NCI-H1105 treated with DMSO at 0.1 percent for 48 hours (cell line): ENCODE results near the gene PPP2R3A.
"Not testable (repeated sequence)": the region's sequence is repeated elsewhere in the genome, so short reads cannot be mapped to it uniquely, and the experiment has no call there.

Source experiments
- DNase-seq: peaks from one replicate; lab custom pipeline; 2025; lab: John Stamatoyannopoulos, UW

PPP2R3A gene

DNA sequence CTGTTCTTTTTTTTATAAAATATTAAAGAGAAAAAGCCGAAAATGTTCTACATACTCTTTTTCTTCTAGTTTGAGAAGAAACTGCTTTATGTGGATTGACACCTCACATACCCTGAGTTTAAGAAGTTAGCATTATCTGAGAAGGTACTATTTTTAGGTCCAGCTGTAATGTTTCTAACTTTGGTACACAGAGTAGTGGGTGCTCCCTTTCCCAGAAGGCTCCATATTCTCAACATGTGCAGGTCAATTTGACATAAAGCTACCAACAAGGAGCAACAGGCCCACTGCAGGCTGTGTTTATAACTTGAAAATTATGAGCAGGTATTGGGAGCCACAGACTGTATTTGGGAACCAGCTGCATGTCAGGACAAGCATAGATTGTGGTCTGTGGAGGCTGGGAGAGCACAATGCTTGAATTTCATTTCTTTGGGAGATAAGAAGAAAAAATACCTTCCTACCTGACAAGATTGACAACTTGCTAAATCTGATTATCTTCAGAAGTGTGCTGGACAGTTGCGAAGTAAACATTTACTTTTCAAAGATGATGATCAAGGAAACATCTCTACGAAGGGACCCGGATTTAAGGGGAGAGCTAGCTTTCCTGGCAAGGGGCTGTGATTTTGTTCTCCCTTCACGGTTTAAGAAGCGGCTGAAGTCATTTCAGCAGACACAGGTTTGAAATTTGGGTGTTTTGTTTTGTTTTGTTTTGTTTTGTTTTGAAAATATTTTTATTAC lies 57.2 kb downstream of the PPP2R3A start:
- no peak for DNase-seq

DNA sequence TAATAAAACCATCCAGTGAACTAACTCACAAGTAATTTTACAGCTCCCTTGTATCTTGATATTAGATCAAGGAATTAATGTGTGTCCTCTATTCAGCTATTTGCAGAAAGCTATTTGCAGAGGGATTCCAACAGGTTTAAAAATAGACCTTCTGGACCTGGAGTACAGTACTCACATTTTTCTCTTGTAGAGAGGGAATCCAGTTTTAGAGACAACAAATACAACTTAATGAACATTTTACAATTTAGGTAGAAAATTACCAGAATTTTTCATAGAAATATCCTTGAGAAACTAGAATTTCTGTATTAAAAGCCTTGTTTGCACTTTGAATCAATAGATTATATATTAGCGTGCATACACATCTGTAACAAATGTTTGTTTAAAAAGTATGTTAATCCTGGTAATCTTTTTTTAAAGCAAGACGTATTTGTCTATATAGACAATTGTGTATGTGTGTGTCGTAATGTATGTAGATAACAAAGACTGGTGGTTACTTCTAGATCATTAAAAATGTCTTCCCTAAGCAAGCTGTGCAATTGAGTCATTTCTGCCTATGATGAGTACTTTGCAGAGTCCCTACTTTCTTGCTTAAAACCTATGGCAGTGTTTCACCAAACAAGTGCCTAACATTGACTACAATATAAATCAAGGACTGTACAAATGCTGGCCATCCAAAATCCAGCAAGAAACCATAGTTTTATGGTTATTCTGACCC lies 57.9 kb downstream of the PPP2R3A start:
- no peak for DNase-seq

DNA sequence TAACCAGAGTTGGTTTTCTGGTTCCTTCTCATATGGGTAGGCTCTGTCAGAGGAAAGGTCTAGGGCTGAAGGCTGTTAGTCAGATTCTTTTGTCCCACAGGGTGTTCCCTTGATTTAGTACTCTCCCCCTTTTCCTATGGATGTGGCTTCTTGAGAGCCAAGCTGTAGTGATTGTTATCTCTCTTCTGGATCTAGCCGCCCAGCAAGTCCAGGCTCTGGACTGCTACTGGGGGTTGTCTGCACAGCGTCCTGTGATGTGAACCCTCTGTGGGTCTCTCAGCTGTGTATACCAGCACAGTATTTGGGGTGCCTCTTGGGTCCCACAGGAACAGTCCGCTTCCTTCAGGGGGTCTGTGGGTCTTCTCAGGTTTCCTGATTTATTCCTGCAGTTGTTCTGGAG lies 70.8 kb downstream of the PPP2R3A start:
- DNase-seq: no peak

DNA sequence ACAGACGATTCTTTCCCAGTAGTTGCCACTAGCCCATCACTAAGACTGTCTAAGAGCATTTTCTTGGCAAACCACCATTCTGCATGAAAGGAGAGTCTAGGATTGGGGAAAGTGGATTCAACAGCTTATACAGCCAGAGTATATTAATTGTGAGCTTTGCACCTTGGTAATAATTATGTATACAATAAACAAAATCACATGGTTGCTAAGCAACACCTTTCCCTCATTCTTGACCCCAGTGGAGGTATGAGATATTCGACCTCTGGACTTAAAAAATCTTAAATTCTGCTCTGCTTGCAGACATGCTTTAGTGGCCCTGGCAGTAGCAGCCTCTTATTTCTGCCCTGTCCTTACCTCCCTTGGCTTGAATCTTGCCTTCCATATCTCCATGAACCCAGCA lies 73.1 kb downstream of the PPP2R3A start:
- DNase-seq: no peak

DNA sequence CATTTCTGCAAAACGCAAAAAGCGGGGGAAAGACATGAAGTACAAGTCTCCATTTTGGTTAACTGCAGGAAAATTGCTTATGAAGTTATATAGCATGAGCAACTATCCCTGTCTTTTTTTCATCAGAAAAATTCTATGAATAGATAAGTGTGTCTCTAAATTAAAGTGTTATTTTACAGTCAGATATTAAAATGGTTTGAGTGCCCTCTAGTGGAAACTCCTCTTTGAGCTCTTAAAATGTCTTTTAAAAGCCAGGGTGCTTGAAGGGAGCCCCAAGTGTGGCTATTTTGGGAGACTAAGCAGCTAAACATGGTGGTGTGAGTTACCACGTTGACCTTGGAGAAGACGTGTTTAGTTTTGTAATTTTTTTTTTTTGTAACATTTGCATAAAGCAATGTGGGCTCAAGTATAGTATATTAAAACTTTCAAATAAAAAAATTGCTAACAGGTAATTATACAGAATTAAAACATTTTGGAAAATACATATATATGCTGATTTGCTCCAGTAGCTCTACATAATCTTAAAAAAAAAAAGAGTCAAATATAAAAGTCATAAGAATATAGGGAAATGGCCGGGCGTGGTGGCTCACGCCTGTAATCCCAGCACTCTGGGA lies 77.2 kb downstream of the PPP2R3A start:
- peak; percentile 80 for DNase-seq

DNA sequence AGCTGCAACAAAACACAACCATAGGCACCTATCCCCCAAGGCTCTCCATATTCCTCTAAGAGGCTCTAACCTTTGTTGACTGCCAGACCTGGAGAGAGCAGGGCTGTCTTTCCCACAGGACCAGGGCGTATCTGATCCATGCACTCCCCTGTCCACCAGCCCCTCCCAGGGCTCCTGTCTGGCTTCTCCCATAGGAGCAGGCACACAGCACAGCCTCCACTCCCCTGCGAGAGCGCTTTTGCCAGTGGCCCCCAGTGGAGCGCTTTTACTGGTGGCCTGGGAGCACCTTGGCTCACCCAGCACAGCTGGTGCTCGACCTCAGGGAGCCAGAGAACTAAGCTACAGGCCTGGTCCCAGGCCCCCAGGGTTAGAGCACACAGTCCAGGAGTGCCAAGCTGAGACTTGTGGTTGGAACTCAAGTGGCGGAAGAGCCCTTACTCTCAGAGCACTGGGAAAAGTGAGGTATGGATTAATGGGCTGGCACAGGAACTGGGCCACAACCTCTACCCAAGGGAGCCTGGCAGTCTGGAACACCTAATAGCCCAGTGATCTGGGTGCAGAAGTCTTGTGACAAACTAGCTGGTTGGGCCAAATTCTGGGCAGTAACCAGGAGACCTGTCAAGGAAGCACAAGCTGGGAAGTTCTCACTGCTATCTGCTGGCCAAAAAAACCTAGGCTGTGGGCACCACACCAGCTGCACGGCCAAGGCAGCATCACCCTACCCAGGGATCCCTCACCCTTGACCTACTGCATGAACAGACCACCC lies 79.6 kb downstream of the PPP2R3A start:
- DNase-seq: no peak

DNA sequence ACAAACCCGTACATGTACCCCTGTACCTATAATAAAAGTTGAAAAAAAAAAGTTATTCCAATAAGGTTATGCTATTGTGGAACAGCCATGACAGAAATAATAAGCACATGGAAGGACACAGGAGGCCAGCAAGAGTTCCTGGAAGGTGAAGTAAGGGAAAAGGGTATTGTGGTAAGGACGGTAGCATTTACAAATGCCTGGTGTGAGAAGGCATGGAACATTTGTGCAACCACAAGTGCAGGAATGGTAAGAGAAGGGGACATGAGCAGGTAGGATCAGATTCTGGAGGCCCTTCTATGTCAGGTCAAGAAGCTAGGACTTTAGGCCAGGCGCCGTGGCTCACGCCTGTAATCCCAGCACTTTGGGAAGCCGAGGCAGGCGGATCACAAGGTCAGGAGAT lies 82.5 kb downstream of the PPP2R3A start:
- no peak for DNase-seq

DNA sequence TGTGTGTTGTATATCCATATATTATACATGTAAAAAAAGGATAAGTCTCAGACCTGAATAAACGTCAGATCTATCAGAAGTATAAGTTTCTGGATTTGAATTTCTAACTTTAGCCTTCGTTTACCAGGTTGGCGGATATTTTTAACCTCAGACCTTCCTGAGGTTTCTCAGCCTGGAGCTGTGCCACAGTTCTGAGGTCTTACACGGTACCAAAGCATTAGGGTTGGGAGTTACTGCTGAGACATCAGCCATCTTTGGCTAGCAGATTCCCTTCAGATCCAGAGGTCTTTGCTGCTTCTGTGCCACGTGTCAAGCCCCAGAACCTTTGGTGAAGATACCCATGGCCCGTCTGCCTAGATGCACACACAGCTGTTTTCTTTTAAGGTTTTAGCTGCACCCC lies 84.7 kb downstream of the PPP2R3A start:
- no peak for DNase-seq

DNA sequence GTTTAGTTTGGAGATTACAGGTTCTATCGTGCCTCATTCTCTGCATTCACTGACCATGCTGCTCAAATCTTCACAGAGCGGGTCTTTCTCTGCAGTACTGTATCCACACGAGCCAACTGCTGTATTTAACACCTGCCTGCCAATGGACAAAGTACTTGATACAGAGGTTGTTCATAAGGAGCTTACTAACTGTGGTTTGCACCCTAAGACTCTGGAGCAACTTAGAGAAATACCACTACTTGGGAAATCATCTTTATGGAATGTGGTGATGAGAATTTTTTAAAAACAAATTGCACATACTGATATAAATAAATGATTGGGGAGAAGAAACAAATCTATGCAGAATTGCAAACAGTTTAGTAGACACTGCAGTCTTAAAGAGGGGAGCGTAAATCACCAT lies 90.0 kb downstream of the PPP2R3A start:
- DNase-seq: no peak

DNA sequence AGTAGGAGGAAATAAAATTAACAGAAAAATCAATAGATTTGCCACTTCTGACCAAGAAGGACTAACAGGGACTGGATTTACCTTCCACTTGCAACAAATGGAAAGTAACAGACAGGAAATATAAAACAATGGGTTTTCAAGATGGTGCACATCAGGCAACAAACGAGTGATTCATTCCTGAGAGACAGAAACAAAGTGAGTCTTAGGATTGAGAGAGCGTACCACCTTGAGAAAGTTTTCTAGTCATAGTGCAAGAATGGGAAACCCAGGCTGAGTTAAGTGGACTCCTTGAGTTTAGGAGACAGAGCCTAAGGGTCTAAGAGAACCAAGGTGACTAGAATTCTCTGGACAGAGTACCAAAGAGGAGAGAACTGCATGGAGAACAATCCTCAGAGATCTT lies 101.7 kb downstream of the PPP2R3A start:
- no peak for DNase-seq

DNA sequence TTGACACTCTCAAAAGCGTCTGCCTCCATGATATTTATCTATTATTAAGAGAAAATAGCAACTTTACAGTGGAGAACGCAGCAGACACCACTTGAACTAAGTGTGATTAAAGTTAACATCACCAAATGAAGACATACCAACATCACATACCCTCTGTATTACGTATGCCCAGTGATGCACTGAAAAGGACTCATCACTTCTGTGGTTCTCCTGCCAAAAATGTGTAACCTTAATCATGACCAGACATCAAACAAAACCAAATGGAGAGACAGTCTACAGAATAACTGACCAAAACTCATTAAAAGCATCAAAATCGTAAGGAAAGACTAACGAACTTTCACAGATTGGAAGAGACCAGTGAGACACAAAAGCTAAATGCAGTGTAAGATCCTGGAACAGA lies 103.2 kb downstream of the PPP2R3A start:
- no peak for DNase-seq

DNA sequence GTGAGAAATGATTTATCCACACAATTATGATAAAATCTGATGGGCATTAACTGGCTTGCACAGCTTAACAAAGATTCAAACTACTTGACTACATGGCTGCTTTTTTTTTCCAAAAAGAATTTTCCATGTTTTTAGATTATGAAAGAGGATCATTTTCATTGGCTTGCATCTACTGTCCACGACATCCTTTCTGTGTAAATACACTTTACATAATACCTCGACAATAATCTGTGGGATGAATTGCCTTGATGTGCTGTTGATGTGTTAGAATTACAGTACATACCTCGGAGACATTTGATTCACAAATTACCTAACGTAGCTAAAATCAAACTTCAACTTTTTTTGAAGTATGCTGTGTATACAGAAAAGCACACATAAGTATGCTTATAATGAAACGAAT lies 104.4 kb downstream of the PPP2R3A start:
- no peak for DNase-seq

DNA sequence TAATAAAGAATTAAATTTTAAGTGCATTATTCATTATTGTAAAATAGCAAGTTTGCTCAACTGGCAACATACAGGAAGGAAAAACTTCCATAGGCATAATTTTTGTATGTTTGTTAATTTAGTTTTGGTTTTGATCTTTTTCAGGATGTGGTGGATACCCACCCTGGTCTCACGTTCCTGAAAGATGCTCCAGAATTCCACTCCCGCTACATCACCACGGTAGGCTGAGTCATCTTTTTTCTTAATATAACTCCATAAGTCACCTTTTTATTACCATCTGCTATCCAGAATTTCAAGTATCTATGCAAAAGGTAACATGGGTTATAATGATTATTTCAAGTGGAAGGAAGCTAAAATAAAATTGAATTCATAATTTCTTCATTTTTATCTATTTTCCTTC lies 104.8 kb downstream of the PPP2R3A start:
- DNase-seq: no peak

DNA sequence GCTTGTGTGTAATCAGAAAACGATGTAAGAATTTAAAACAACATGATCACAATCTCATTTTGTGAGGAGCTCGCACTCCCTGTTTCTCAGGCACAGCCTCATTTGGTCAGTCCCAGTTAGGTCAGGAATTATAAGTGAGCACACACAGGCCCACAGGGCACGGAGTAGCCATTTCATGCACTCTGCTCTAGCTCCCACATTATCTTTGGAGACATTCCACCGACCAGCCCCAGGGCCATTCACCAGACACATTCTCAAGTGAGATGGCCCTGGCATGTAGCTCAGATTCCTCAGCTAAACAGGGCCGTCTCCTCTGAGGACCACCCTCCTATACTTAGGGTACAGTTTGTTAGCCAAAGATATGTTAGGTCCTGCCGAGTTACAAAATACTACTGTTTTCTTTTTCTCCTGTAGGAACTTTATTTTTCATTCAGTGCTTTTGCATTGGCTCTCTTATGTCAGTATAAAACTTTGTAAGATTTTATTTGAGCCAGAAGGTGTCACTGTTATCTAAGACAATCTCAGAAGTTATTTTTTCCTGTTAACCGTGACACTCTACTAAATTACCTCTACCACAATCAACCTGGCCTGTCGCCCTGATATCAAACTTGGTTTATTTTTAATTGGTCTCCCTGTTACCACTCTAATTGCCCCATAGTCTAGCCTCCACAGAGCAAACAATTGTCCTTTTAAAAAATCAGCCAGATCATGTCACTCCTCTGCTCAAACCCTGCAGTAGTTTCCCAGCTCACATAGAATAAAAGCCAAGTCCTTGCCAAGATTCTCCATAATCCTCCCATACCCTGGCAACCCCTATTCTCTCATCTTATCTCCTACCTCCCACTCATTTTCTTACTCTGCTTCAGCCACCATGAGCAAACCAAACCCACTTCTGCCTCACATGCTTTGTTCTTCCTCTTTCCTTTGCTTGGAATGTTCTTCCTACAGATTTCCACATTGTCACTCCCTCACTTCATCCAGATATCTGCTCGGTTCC lies 105.7 kb downstream of the PPP2R3A start:
- peak; percentile 60 for DNase-seq

DNA sequence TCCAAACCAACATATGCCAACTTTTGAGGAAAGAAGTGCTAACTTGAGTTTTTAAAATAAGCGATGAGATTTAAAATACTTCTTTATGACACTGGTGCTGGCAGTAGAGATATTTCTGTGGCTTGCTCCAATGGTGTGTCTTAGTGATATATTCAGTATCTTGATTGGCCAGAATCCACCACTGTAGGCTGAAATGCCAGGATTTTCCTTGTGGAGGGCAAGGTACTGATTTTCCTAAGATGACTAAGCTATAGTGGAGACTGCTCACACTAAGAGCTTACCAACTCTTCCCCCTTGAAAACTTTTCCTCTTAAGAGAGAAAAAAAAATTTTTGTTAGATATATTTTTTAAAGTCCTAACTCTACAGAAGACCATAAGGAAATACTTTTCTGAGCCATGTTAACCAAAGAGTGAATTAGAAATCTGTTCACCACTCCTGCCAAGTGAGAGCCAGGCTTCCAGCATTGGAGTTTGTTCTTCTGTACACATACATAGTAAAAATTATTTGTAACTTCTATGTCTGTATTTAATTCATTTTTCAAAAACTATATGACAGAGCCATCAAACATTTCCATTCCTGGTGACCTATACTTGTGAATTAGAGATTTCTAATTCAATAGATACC lies 109.1 kb downstream of the PPP2R3A start:
- no peak for DNase-seq

DNA sequence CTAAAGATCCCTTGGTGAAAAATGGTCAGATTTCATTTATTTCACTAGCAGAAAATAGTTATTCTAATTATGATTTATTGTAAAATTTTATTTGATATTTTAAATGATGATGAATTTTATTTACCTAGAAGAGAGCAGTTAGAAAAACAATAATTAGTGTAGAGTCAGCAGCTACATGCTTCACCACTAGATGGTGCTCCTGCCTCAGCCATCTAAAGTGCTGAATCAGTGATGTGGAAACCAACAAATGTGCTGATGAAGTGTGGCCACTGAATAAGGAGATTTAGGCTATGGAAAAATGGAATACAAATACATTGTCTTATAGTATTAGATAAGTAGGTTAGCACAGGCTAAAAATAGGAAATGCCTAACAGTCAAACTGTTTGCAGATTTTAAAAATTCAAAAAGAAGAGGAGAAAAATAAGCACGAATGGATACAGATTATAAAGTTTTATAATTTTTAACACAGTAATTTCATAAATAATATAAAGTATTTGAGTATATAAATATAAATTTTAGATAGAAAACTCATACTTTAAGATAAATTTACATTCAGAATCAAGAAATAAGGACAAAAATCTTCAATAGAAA lies 109.8 kb downstream of the PPP2R3A start:
- DNase-seq: peak; percentile 84

DNA sequence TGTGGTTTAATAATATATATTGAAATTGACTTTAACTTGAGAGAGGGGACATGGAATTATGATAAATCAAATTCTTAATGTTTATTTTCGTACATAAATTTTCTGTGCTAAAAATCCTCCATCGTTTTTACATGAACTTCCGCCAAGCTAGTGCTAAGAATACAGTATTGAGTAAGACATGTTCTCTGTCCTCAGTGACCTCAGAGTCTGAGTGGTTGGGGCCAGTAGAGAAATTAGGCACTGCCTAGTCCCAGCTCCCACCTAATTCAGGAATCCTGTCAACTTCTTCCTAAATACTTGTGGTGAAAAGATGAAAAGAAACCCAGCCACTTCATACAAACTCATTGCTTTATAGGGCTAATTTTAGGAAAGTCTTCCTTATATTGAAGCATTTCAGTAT lies 110.3 kb downstream of the PPP2R3A start:
- no peak for DNase-seq

DNA sequence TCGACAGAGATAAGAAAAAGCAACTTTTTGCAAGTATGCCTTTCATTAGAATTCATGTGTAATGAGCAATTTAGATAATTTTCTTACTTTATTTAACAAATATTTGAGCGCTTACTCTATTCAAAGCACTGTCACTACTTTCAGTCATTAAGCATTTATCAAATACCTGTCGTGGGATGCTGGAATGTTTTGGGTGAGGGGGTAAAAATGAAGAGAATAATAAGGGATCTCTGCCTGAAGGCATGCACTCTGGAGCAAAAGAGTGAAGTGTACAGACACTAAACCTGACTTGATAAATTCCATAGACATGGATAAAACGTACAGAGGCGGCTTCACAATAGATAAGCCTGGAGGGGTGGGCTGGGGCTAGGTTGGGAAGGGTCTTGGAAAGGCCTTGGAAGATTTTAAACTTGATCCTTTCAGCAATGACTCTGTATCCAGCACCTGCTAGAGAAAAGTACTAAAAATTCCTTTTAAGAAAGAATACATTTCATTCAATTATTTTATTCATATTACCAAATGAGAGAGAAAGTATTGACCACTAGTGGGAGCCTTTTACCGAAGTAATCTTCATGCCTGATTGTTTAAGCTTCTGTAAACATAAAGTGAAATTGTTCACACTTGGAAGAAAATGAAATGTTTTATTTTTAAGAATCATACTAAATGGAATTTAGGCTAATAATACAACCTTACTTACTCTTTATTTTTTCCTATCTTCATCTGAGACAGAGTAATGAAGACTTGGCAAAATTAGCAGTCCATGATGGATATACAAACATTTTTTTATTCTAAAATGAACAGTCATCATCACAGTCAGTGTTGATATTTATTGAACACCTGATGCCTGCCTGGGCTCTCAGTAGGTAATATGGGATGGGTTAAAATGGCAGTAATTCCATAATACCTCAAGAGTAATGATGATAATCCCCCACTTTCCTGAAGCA lies 113.2 kb downstream of the PPP2R3A start:
- DNase-seq: peak; percentile 76

DNA sequence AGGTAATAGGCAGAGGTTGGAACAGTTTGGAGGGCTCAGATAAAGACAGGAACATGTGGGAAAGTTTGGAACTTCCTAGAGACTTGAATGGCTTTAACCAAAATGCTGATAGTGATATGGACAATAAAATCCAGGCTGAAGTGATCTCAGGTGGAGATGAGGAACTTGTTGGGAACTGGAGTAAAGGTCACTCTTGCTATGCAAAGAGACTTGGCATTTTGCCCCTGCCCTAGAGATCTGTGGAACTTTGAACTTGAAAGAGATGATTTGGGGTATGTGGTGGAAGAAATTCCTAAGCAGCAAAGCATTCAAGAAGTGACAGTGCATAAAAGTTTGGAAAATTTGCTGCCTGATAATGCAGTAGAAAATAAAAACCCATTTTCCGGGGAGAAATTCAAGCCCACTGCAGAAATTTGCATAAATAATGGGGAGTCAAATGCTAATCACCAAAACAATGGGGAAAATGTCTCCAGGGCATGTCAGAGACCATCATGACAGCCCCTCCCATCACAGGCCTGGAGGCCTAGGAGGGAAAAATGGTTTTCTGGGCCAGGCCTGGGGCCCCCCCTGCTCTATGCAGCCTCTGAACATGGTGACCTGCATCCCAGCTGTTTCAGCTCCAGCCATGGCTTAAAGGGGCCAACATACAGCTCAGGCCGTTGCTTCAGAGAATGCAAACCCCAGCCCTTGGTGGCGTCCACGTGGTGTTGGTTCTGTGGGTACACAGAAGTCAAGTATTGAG lies 118.3 kb downstream of the PPP2R3A start:
- not testable (repeated sequence) for DNase-seq
